ENCODE measurements around the gene EFNA4.

Gene EFNA4

GRCh38 chr1:155044365-155044764, 19.2 kb upstream of the EFNA4 start:
- Histone ChIP-seq H3K9ac (ENCODE audit: low read depth, low read length, poor library complexity) (no peak overlapping the region), H3K4me2 (ENCODE audit: insufficient read depth, low read length, poor library complexity, severe bottlenecking) (no peak overlapping the region), H2BK15ac (ENCODE audit: low read length) (no peak overlapping the region), H2AFZ (ENCODE audit: low read length) (peak overlapping the region; percentile 45), H2BK5ac (ENCODE audit: low read length) (no peak overlapping the region), H3K23ac (ENCODE audit: low read depth, low read length, poor library complexity) (no peak overlapping the region), H2BK12ac (ENCODE audit: low read length) (peak overlapping the region; percentile 67), H3K18ac (ENCODE audit: low read length) (peak overlapping the region; percentile 39), H3K4me1 (ENCODE audit: control insufficient read depth in 2 of 2, insufficient read depth in 1 of 2, low read depth in 1 of 2, low read length in 2 of 2) (peaks cover 9 to 10% of the 10 kb centered on the region in 2 donors), H4K91ac (ENCODE audit: low read depth, low read length, poor library complexity) (no peak overlapping the region), H3K9me3 (replicated peaks in 1 of 2; ENCODE audit: control insufficient read depth in 2 of 2, insufficient read depth in 1 of 2, low read depth in 1 of 2, low read length in 2 of 2) (peaks cover 0 to 3% of the 10 kb centered on the region in 2 donors), H3K14ac (ENCODE audit: low read length) (no peak overlapping the region), H3K79me1 (ENCODE audit: low read depth, low read length) (no peaks in the 10 kb centered on the region), H2AK5ac (ENCODE audit: low read depth, low read length) (no peak overlapping the region), H2BK120ac (ENCODE audit: low read depth, low read length) (no peak overlapping the region), H3K4me3 (ENCODE audit: low read length in 2 of 2) (no peak overlapping the region), H4K8ac (ENCODE audit: low read depth, low read length) (no peak overlapping the region), H3K4ac (ENCODE audit: low read length) (no peak overlapping the region), H3K27ac (replicated peaks; ENCODE audit: low read length) (no peak overlapping the region), H3K27me3 (ENCODE audit: control insufficient read depth in 3 of 3, insufficient read depth in 3 of 3, low read depth in 1 of 3, low read length in 3 of 3) (no peaks in the 10 kb centered on the region), H3K36me3 (replicated peaks in 1 of 2; ENCODE audit: control insufficient read depth in 2 of 2, insufficient read depth in 2 of 2, low read length in 2 of 2) (no peaks in the 10 kb centered on the region)
- no peak for DNase-seq (ENCODE audit: low spot score)
- no CpG with 5 or more reads among the region's 6 CpGs for WGBS, 2 donors (ENCODE audit: extremely low coverage in 2 of 2, insufficient read length in 2 of 2, insufficient replicate concordance in 1 of 2)

- H3K23ac ChIP-seq (ENCODE audit: low read depth, low read length, poor library complexity): no peak overlapping the region
- no peak overlapping the region for H2AK5ac ChIP-seq (ENCODE audit: low read depth, low read length)
- H3K9me3 ChIP-seq (replicated peaks in 1 of 2; ENCODE audit: control insufficient read depth in 2 of 2, insufficient read depth in 1 of 2, low read depth in 1 of 2, low read length in 2 of 2): peaks cover 0 to 3% of the 10 kb centered on the region in 2 donors
- WGBS, 2 donors (ENCODE audit: extremely low coverage in 2 of 2, insufficient read length in 2 of 2, insufficient replicate concordance in 1 of 2): no CpG with 5 or more reads among the region's 7 CpGs
- no peak overlapping the region for H3K4me2 ChIP-seq (ENCODE audit: insufficient read depth, low read length, poor library complexity, severe bottlenecking)
- peak overlapping the region; percentile 45 for H2AFZ ChIP-seq (ENCODE audit: low read length)
- no peak overlapping the region for H2BK15ac ChIP-seq (ENCODE audit: low read length)
- H2BK5ac ChIP-seq (ENCODE audit: low read length): no peak overlapping the region
- no peak overlapping the region for H3K14ac ChIP-seq (ENCODE audit: low read length)
- peaks cover 14 to 15% of the 10 kb centered on the region in 2 donors for H3K4me1 ChIP-seq (ENCODE audit: control insufficient read depth in 2 of 2, insufficient read depth in 1 of 2, low read depth in 1 of 2, low read length in 2 of 2)
- H2BK12ac ChIP-seq (ENCODE audit: low read length): peak overlapping the region; percentile 67
- no peak overlapping the region for H2BK120ac ChIP-seq (ENCODE audit: low read depth, low read length)
- peak; percentile 52 for DNase-seq (ENCODE audit: low spot score)
- no peak overlapping the region for H3K27ac ChIP-seq (replicated peaks; ENCODE audit: low read length)
- no peaks in the 10 kb centered on the region for H3K36me3 ChIP-seq (replicated peaks in 1 of 2; ENCODE audit: control insufficient read depth in 2 of 2, insufficient read depth in 2 of 2, low read length in 2 of 2)
- no peak overlapping the region for H4K8ac ChIP-seq (ENCODE audit: low read depth, low read length)
- peak overlapping the region; percentile 39 for H3K18ac ChIP-seq (ENCODE audit: low read length)
- no peak overlapping the region for H4K91ac ChIP-seq (ENCODE audit: low read depth, low read length, poor library complexity)
- H3K9ac ChIP-seq (ENCODE audit: low read depth, low read length, poor library complexity): peak overlapping the region; percentile 73
- no peak overlapping the region for H3K4ac ChIP-seq (ENCODE audit: low read length)
- no peaks in the 10 kb centered on the region for H3K27me3 ChIP-seq (ENCODE audit: control insufficient read depth in 3 of 3, insufficient read depth in 3 of 3, low read depth in 1 of 3, low read length in 3 of 3)
- H3K4me3 ChIP-seq (ENCODE audit: low read length in 2 of 2): no peak overlapping the region
- H3K79me1 ChIP-seq (ENCODE audit: low read depth, low read length): no peaks in the 10 kb centered on the region
Observed at GRCh38 chr1:155044812-155045657, 18.5 kb upstream of the EFNA4 start.

DNA sequence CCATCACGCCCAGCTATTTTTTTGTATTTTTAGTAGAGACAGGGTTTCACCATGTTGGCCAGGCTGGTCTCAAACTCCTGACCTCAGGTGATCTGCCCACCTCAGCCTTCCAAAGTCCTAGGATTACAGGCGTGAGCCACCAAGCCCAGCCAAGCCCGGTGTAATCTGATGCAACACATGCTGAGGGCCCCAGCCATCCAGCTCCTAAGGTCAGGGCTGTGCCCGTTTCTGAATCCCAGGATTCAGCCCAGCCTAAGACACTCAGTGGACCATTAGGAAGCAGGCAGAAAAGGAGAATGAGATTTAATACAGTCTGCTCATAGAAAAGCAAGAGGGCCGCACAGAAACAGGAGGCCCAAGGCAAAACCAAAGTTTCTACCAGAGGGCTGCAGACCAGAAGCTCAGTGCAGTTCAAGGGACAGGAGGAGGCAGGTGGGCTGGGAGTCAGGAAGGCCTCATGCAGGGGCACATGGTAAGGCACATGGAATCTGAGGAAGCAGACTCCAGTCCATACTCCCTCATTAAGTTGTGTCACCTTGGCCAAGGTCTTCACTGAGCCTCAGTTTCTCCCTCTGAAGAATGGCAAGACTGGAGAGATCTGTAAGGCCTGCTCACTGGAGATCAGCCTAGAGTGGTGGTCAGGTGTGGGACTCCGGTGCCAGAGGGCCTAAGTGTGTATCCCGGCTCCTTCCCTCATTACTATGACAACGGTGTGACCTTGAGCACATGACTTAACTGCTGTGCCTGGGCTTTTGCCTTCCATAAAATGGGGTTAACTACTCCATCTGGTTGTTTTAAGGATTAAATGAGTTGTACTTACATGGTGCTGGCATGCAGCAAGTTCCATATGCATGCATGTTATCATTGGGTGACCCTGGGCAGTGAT, 14.8 kb upstream of the EFNA4 start:
- no peak overlapping the region for H2BK120ac ChIP-seq (ENCODE audit: low read depth, low read length)
- no peak overlapping the region for H3K27ac ChIP-seq (replicated peaks; ENCODE audit: low read length)
- no peak overlapping the region for H4K8ac ChIP-seq (ENCODE audit: low read depth, low read length)
- no peaks in the 10 kb centered on the region for H3K27me3 ChIP-seq (ENCODE audit: control insufficient read depth in 3 of 3, insufficient read depth in 3 of 3, low read depth in 1 of 3, low read length in 3 of 3)
- no peak overlapping the region for H3K4ac ChIP-seq (ENCODE audit: low read length)
- H3K4me2 ChIP-seq (ENCODE audit: insufficient read depth, low read length, poor library complexity, severe bottlenecking): no peak overlapping the region
- no peak overlapping the region for H3K14ac ChIP-seq (ENCODE audit: low read length)
- no peak overlapping the region for H2BK12ac ChIP-seq (ENCODE audit: low read length)
- H3K36me3 ChIP-seq (replicated peaks in 1 of 2; ENCODE audit: control insufficient read depth in 2 of 2, insufficient read depth in 2 of 2, low read length in 2 of 2): peaks cover 0 to under 1% of the 10 kb centered on the region in 2 donors
- no peak overlapping the region for H3K23ac ChIP-seq (ENCODE audit: low read depth, low read length, poor library complexity)
- no peak overlapping the region for H3K9ac ChIP-seq (ENCODE audit: low read depth, low read length, poor library complexity)
- DNase-seq (ENCODE audit: low spot score): no peak
- WGBS, 2 donors (ENCODE audit: extremely low coverage in 2 of 2, insufficient read length in 2 of 2, insufficient replicate concordance in 1 of 2): no CpG with 5 or more reads among the region's 8 CpGs
- no peak overlapping the region for H3K18ac ChIP-seq (ENCODE audit: low read length)
- H2AK5ac ChIP-seq (ENCODE audit: low read depth, low read length): no peak overlapping the region
- no peaks in the 10 kb centered on the region for H3K79me1 ChIP-seq (ENCODE audit: low read depth, low read length)
- no peak overlapping the region for H3K4me3 ChIP-seq (ENCODE audit: low read length in 2 of 2)
- H2AFZ ChIP-seq (ENCODE audit: low read length): no peak overlapping the region
- peaks cover 24 to 26% of the 10 kb centered on the region in 2 donors for H3K4me1 ChIP-seq (ENCODE audit: control insufficient read depth in 2 of 2, insufficient read depth in 1 of 2, low read depth in 1 of 2, low read length in 2 of 2)
- no peak overlapping the region for H2BK15ac ChIP-seq (ENCODE audit: low read length)
- H2BK5ac ChIP-seq (ENCODE audit: low read length): no peak overlapping the region
- no peaks in the 10 kb centered on the region for H3K9me3 ChIP-seq (replicated peaks in 1 of 2; ENCODE audit: control insufficient read depth in 2 of 2, insufficient read depth in 1 of 2, low read depth in 1 of 2, low read length in 2 of 2)
- no peak overlapping the region for H4K91ac ChIP-seq (ENCODE audit: low read depth, low read length, poor library complexity)
